Suprapubic skin (tissue), 3 donors: ENCODE data around the gene CD47.

Experiments
- EP300 ChIP-seq: sonication (generic); formaldehyde crosslinking; IDR thresholded peaks from one replicate; pipeline ENCODE4 v1.6.1; 2017; ENCODE audit warnings: antibody characterized with exemption
- POLR2A ChIP-seq, 2 donors: fragments of 450-650 bp; IDR thresholded peaks; one replicate each; pipeline ENCODE4 v1.6.1; 2017; ENCODE audit warnings: antibody characterized with exemption in 2 of 2, mild to moderate bottlenecking in 2 of 2, moderate library complexity in 2 of 2
- TF ChIP-seq, protein P1 (sequence below), 2 donors: fragments of 200-600 bp in 1 of 2; fragments of 450-650 bp in 1 of 2; sonication (generic) in 1 of 2; IDR thresholded peaks; one replicate each; pipeline ENCODE4 v1.5.1; 2016 to 2019; ENCODE audit warnings: antibody characterized with exemption in 2 of 2, mild to moderate bottlenecking in 1 of 2, moderate library complexity in 1 of 2

DNA sequence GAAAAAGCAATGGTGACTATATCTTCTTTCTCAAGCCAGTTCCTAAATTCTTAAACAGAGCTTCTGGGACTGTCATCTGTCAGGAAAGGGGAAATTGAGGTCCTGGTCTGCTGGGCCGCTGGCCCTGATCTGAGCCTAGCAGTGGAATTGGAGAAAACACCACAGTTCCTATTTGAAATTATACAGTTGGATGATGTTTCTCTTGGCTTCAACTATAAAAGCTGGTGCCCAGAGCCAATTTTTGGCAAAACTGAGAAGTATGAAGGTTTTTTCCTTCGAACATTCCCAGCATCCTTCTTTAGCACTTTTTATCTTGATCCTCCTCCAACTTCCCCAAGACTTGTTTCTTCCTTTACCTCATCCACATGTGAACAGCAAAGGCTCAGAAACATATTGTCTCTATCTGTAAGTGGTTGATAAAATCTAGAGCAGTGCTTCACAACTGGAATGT, 83.9 kb downstream of the CD47 start:
- TF ChIP-seq, protein P1, sequence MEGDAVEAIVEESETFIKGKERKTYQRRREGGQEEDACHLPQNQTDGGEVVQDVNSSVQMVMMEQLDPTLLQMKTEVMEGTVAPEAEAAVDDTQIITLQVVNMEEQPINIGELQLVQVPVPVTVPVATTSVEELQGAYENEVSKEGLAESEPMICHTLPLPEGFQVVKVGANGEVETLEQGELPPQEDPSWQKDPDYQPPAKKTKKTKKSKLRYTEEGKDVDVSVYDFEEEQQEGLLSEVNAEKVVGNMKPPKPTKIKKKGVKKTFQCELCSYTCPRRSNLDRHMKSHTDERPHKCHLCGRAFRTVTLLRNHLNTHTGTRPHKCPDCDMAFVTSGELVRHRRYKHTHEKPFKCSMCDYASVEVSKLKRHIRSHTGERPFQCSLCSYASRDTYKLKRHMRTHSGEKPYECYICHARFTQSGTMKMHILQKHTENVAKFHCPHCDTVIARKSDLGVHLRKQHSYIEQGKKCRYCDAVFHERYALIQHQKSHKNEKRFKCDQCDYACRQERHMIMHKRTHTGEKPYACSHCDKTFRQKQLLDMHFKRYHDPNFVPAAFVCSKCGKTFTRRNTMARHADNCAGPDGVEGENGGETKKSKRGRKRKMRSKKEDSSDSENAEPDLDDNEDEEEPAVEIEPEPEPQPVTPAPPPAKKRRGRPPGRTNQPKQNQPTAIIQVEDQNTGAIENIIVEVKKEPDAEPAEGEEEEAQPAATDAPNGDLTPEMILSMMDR (IDR thresholded peaks at IDR 0.05), result no peak
- TF ChIP-seq POLR2A (IDR thresholded peaks at IDR 0.05), result no peak
- no peak for TF ChIP-seq EP300
